Fibroblast of skin of right quadriceps (primary cell): ENCODE results near the gene TANGO6.
"Not testable (repeated sequence)": the region's sequence is repeated elsewhere in the genome, so short reads cannot be mapped to it uniquely, and the experiment has no call there.

Experiments used
- DNase-seq: peaks from one replicate; pipeline ENCODE4 v3.0.0-alpha.2; 2013

Gene TANGO6

GRCh38 chr16:69019811-69020210, 176.5 kb downstream of the TANGO6 start:
- no peak for DNase-seq

GRCh38 chr16:69029121-69029520, 185.8 kb downstream of the TANGO6 start:
- no peak for DNase-seq

GRCh38 chr16:69031877-69032301, 188.6 kb downstream of the TANGO6 start:
- DNase-seq = no peak

- no peak for DNase-seq
These were observed 190.0 kb downstream of the TANGO6 start for GRCh38 chr16:69033151-69033949.

GRCh38 chr16:69035375-69035774, 192.0 kb downstream of the TANGO6 start:
- no peak for DNase-seq

- no peak for DNase-seq
These were observed 193.2 kb downstream of the TANGO6 start for GRCh38 chr16:69036399-69037091.

GRCh38 chr16:69037373-69038160, 194.2 kb downstream of the TANGO6 start:
- DNase-seq = no peak

GRCh38 chr16:69039333-69039941, 196.1 kb downstream of the TANGO6 start:
- DNase-seq = no peak

- DNase-seq = peak; percentile 17
These were observed 197.0 kb downstream of the TANGO6 start for GRCh38 chr16:69040144-69040909.

- DNase-seq = no peak
These were observed 205.2 kb downstream of the TANGO6 start for GRCh38 chr16:69048328-69049120.

- peak; percentile 77 for DNase-seq
These were observed 205.8 kb downstream of the TANGO6 start for GRCh38 chr16:69049146-69049545.

GRCh38 chr16:69049603-69050375, 206.5 kb downstream of the TANGO6 start:
- DNase-seq = no peak

GRCh38 chr16:69051517-69051830, 208.1 kb downstream of the TANGO6 start:
- DNase-seq = not testable (repeated sequence)

- DNase-seq = no peak
These were observed 211.7 kb downstream of the TANGO6 start for GRCh38 chr16:69055008-69055407.

- no peak for DNase-seq
These were observed 212.6 kb downstream of the TANGO6 start for GRCh38 chr16:69055980-69056379.

- DNase-seq = no peak
These were observed 213.1 kb downstream of the TANGO6 start for GRCh38 chr16:69056421-69056820.

- peak; percentile 86 for DNase-seq
These were observed 214.4 kb downstream of the TANGO6 start for GRCh38 chr16:69057400-69058378.

GRCh38 chr16:69063491-69063890, 220.2 kb downstream of the TANGO6 start:
- not testable (repeated sequence) for DNase-seq

- DNase-seq = no peak
These were observed 220.9 kb downstream of the TANGO6 start for GRCh38 chr16:69064124-69064763.
